ENCODE data around the gene ARHGAP33.

The ARHGAP33 gene

DNA sequence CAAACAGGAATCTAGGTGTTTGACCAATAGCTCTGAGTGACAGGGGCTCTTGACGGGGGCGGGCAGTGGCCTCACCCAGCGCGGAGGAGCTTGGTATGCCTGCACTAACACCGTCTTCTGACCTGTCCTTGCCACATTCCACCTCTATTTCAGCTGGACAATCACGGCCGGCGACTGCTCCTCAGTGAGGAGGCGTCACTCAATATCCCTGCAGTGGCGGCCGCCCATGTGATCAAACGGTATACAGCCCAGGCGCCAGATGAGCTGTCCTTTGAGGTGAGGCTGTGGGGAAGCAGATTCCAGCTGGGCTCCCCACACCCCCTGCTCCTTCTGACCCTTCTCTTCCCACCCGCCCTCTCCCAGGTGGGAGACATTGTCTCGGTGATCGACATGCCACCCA lies 4.7 kb downstream of the ARHGAP33 start:
- H3K9me3 Mint-ChIP-seq = no peaks in the 10 kb centered on the region
- peaks cover 2% of the 10 kb centered on the region for H3K36me3 Mint-ChIP-seq
- H3K4me3 Mint-ChIP-seq = no peak overlapping the region
- peaks cover 6% of the 10 kb centered on the region for H3K4me1 Mint-ChIP-seq
- no peak overlapping the region for H3K27ac Mint-ChIP-seq
- H3K27me3 Mint-ChIP-seq = no peaks in the 10 kb centered on the region

DNA sequence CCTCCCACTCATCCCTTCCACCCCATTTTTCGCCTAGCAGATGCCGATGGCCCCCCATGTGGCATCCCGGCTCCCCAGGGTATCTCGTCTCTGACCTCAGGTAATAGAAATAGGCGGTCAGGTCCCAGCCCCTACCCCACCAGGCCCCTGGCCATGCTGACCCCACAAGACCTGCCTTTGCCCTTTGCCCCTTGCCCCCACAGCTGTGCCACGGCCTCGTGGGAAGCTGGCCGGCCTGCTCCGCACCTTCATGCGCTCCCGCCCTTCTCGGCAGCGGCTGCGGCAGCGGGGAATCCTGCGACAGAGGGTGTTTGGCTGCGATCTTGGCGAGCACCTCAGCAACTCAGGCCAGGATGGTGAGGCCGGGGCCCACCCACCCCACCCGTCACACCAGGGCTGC lies 5.4 kb downstream of the ARHGAP33 start:
- Mint-ChIP-seq H3K27ac (no peak overlapping the region), H3K9me3 (no peaks in the 10 kb centered on the region), H3K4me3 (no peak overlapping the region), H3K36me3 (peaks cover 2% of the 10 kb centered on the region), H3K4me1 (peaks cover 4% of the 10 kb centered on the region), H3K27me3 (no peaks in the 10 kb centered on the region)

DNA sequence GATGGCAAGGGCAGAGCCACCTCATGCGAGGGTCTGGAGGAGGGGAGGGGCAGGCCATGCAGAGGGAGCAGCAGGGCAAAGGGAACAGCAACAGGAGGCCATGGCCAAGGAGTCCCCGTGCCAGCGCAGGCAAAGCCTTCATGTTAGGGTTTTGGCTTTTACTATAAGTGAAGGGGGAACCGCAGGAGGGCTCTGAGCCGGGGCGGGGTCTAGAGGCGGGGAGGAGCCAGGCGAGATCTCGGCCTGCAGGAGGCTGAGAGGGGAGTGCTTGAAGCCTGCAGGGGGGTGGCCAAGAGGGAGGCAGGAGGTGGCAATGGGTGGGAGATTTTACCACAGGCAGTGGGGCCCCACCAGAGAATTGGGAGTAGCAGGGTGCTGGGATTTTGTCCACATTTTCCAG lies 6.3 kb downstream of the ARHGAP33 start:
- H3K9me3 Mint-ChIP-seq = no peaks in the 10 kb centered on the region
- no peaks in the 10 kb centered on the region for H3K27me3 Mint-ChIP-seq
- peaks cover 2% of the 10 kb centered on the region for H3K36me3 Mint-ChIP-seq
- peaks cover 4% of the 10 kb centered on the region for H3K4me1 Mint-ChIP-seq
- H3K27ac Mint-ChIP-seq = no peak overlapping the region
- no peak overlapping the region for H3K4me3 Mint-ChIP-seq

DNA sequence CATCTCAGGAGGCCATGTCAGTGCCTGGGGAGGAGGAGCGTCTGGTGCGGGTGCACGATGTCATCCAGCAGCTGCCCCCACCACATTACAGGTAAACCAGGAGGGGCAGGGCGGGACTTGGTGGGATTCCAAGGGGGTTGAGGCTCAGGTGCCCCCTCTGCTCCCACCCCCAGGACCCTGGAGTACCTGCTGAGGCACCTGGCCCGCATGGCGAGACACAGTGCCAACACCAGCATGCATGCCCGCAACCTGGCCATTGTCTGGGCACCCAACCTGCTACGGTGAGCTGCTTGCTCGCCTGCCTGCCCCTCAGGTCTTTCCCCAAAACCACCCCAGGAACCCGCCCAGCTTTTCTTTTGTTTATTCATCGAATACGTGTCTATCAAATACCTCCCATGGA lies 7.2 kb downstream of the ARHGAP33 start:
- Mint-ChIP-seq H3K9me3 (no peaks in the 10 kb centered on the region), H3K36me3 (peaks cover 2% of the 10 kb centered on the region), H3K4me1 (no peaks in the 10 kb centered on the region), H3K4me3 (no peak overlapping the region), H3K27ac (no peak overlapping the region), H3K27me3 (no peaks in the 10 kb centered on the region)

DNA sequence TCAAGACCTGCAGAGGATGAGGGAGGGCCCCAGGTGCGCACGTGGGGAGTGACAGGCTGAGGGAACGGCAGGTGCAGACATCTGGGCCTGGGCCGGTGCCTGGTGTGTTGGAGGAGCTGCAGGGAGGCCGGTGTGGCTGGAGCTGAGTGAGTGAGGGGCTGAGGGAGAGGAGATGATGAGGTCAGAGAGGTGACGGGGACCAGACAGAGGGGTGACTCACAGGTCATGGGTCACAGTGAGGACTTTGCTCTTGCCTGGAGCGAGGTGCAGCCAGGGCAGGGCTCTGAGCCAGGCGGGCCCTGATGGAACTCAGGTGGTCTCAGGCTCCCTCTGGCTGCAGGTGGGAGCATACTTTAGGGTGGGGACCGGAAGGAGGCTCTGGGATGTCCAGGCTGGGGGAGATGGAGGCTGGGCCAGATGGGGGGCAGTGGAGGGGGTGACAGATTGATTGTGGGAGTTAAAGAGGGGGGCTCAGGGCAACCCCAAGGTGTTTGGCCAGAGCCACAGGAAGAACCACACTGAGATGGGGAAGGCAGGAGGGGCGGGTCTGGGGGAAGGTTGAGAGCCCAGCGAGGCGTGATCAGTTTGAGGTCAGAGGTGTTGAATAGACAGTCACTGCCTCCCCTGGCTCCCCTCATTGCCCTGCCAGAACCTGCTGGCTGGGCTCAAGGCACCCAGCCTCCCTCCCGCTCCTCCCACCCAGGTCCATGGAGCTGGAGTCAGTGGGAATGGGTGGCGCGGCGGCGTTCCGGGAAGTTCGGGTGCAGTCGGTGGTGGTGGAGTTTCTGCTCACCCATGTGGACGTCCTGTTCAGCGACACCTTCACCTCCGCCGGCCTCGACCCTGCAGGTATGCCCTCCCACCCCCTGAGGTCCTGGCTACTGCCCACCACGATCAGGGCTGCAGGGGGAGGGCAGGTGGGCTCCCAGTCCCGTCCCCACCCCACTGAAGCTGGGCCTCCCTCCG lies 8.4 kb downstream of the ARHGAP33 start:
- Mint-ChIP-seq H3K27me3 (no peaks in the 10 kb centered on the region), H3K27ac (no peak overlapping the region), H3K4me3 (no peak overlapping the region), H3K4me1 (no peaks in the 10 kb centered on the region), H3K9me3 (no peaks in the 10 kb centered on the region), H3K36me3 (peaks cover 2% of the 10 kb centered on the region)

DNA sequence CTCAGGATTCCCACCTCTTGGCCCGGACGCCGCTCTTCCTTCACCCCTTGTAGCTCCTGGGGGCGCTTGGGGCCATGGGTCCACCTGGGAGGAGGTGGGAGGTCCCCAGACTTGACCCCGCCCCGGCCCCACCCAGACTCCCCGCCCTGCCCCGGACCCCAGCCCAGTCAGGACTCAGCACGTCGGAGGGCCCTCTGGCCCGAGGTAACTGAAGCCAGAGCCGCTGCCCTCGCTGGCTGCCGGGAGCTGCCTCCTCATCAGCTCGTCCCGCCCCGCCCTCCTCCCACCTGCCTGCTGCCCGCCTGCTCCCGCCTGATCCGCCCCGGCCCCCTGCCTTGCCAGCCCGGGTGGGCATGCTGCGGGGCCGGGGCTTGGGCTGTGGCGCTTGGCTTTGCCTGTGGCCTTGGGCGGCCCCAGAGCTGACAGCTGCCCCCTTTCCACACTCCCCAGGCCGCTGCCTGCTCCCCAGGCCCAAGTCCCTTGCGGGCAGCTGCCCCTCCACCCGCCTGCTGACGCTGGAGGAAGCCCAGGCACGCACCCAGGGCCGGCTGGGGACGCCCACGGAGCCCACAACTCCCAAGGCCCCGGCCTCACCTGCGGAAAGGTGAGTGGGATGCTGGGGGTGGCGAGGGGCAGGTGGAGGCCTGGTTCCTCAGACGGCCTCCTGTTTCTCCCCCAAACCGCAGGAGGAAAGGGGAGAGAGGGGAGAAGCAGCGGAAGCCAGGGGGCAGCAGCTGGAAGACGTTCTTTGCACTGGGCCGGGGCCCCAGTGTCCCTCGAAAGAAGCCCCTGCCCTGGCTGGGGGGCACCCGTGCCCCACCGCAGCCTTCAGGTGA lies 9.4 kb downstream of the ARHGAP33 start:
- peaks cover 2% of the 10 kb centered on the region for H3K36me3 Mint-ChIP-seq
- no peaks in the 10 kb centered on the region for H3K4me1 Mint-ChIP-seq
- no peak overlapping the region for H3K27ac Mint-ChIP-seq
- H3K4me3 Mint-ChIP-seq = no peak overlapping the region
- H3K9me3 Mint-ChIP-seq = no peaks in the 10 kb centered on the region
- no peaks in the 10 kb centered on the region for H3K27me3 Mint-ChIP-seq

DNA sequence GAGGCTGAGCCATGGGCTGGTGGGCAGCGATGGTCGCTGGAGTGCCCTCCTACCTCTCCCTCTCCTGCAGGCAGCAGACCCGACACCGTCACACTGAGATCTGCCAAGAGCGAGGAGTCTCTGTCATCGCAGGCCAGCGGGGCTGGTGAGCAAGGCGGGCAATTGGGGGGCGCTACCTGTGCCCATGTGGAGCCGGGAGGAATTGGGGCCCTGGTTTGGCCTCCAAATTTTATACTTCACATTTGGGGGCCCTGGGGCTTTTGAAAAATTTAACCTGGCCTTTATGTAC lies 9.9 kb downstream of the ARHGAP33 start:
- Mint-ChIP-seq H3K4me1 (no peaks in the 10 kb centered on the region), H3K27me3 (no peaks in the 10 kb centered on the region), H3K36me3 (peaks cover 2% of the 10 kb centered on the region), H3K9me3 (no peaks in the 10 kb centered on the region), H3K4me3 (no peak overlapping the region), H3K27ac (no peak overlapping the region)

DNA sequence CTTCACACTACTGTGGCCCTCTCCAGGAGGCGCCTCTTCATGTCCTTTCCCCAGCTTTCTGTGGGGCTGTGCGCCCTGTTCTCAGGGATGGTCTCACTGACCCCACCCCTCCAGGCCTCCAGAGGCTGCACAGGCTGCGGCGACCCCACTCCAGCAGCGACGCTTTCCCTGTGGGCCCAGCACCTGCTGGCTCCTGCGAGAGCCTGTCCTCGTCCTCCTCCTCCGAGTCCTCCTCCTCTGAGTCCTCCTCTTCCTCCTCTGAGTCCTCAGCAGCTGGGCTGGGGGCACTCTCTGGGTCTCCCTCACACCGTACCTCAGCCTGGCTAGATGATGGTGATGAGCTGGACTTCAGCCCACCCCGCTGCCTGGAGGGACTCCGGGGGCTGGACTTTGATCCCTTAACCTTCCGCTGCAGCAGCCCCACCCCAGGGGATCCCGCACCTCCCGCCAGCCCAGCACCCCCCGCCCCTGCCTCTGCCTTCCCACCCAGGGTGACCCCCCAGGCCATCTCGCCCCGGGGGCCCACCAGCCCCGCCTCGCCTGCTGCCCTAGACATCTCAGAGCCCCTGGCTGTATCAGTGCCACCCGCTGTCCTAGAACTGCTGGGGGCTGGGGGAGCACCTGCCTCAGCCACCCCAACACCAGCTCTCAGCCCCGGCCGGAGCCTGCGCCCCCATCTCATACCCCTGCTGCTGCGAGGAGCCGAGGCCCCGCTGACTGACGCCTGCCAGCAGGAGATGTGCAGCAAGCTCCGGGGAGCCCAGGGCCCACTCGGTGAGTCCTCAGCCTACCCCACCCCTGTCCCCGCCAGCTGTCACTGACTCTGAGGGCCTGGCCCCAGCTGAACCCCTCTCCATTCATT lies 11.2 kb downstream of the ARHGAP33 start:
- H3K9me3 Mint-ChIP-seq = no peaks in the 10 kb centered on the region
- H3K4me1 Mint-ChIP-seq = no peaks in the 10 kb centered on the region
- H3K4me3 Mint-ChIP-seq = no peak overlapping the region
- no peaks in the 10 kb centered on the region for H3K27me3 Mint-ChIP-seq
- H3K27ac Mint-ChIP-seq = no peak overlapping the region
- peaks cover 2% of the 10 kb centered on the region for H3K36me3 Mint-ChIP-seq

DNA sequence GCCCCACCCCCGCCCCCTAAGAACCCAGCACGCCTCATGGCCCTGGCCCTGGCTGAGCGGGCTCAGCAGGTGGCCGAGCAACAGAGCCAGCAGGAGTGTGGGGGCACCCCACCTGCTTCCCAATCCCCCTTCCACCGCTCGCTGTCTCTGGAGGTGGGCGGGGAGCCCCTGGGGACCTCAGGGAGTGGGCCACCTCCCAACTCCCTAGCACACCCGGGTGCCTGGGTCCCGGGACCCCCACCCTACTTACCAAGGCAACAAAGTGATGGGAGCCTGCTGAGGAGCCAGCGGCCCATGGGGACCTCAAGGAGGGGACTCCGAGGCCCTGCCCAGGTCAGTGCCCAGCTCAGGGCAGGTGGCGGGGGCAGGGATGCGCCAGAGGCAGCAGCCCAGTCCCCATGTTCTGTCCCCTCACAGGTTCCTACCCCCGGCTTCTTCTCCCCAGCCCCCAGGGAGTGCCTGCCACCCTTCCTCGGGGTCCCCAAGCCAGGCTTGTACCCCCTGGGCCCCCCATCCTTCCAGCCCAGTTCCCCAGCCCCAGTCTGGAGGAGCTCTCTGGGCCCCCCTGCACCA lies 11.9 kb downstream of the ARHGAP33 start:
- Mint-ChIP-seq H3K4me3 (no peak overlapping the region), H3K36me3 (peaks cover 2% of the 10 kb centered on the region), H3K9me3 (no peaks in the 10 kb centered on the region), H3K27me3 (no peaks in the 10 kb centered on the region), H3K27ac (no peak overlapping the region), H3K4me1 (no peaks in the 10 kb centered on the region)

DNA sequence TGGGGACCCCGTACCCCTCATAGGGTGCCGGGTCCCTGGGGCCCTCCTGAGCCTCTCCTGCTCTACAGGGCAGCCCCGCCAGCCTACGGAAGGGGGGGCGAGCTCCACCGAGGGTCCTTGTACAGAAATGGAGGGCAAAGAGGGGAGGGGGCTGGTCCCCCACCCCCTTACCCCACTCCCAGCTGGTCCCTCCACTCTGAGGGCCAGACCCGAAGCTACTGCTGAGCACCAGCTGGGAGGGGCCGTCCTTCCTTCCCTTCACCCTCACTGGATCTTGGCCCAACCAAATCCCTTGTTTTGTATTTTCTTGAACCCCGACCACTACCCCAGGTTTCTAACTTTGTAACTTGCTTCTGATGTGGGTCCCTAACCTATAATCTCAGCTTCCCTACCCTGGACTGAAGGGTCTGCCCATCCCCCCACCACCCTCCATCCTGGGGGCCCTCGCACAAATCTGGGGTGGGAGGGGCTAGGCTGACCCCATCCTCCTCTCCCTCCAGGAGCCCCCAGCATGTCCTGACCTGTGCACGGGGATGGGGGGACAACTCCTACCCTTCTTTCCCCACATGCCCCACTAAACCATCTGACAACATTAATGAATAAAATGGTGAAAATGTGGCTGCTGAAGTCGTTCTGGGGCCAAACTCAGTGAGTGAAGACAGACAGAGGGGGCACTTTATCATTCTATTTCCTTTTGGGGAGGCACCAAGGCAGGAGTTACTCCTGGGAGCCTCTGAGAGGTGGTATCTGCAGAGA lies 13.0 kb downstream of the ARHGAP33 start:
- H3K27ac Mint-ChIP-seq = no peak overlapping the region
- H3K4me1 Mint-ChIP-seq = no peaks in the 10 kb centered on the region
- no peaks in the 10 kb centered on the region for H3K9me3 Mint-ChIP-seq
- no peak overlapping the region for H3K4me3 Mint-ChIP-seq
- no peaks in the 10 kb centered on the region for H3K36me3 Mint-ChIP-seq
- no peaks in the 10 kb centered on the region for H3K27me3 Mint-ChIP-seq

DNA sequence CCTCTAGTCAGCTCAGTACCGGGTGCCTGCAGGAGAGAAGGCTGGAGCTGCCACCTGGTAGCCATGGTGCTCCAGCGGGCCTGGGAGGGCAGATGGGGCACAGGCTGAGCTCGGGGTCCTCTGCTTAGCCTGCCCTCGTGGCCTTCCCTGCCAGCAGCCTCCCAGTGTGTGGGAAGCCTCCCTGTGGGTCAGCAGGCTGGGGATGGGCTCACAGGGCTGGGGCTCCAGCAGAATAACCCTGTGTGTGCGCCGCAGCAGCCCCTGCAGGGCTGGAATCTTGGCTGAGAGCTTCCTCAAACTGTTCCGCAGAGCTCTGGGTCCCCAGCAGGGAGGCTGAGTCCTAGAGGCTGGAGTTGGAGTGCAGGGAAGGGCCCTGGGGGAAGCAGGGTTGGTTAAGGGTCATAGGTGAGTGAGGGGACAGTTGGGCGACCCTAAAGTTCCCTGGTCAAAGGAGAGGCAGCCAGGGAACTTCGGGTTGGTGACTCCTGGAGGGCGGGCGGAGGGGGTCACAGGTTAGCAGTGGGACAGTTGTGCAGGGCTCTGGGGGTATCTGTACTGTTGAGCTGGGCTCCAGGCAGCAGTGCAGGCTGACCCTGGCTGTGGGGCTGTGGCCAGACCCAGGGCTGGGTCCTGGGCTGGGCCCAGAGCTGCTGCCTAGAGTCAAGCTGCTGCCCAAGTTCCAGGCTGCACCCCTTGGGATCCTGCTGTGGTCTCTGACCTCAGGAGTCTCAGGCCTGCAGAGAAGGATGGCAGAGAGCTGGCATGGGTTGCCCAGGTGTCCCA lies 14.0 kb downstream of the ARHGAP33 start:
- H3K27me3 Mint-ChIP-seq = no peaks in the 10 kb centered on the region
- H3K27ac Mint-ChIP-seq = no peak overlapping the region
- H3K4me3 Mint-ChIP-seq = no peak overlapping the region
- no peaks in the 10 kb centered on the region for H3K4me1 Mint-ChIP-seq
- no peaks in the 10 kb centered on the region for H3K9me3 Mint-ChIP-seq
- no peaks in the 10 kb centered on the region for H3K36me3 Mint-ChIP-seq

DNA sequence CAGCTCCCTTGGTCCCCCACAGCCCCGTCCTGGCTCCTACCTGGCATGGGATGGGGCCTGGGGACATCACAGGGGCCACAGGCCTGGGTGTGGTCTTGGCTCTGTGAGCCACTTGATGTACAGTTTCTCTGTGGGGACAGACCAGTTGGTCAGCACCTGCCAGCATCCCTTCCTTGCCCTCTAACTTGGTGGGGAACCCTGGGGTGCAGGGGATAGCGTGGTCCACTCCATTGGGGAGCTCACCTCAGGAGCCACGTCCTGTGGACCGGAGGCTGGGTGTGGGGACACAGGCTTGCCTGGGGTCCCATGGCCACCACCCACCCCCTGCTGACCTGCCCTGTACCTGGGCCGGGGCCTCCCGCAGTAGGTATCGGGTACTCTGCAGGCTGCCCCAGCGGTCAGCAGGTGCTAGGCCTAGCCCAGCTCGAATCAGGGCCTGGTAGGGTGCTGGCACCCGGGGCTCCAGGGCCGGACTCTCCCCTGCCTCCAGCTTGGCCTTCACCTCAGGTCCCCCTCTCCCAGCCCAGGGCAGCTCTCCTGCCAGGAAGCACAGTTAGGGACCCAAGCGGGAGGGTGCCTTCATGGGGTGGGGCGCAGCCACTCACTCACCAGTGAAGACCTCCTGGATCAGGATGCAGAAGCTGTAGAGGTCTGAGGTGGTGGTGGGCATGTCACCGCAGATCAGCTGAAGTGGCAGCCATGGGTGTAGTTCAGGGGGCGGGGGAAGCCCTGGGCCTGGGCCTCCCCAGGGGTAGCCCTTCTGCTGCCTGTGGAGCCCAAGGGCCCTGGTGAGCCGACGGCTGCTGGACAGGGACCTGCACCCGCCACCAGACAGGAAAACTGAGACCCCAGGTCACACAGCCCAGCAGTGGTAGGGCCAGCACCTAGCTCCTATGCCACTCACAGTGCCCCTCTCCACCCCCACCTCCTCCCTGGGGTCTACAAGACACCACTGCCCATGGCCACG lies 14.9 kb downstream of the ARHGAP33 start:
- no peaks in the 10 kb centered on the region for H3K9me3 Mint-ChIP-seq
- H3K27ac Mint-ChIP-seq = no peak overlapping the region
- H3K4me3 Mint-ChIP-seq = no peak overlapping the region
- H3K36me3 Mint-ChIP-seq = no peaks in the 10 kb centered on the region
- no peaks in the 10 kb centered on the region for H3K4me1 Mint-ChIP-seq
- H3K27me3 Mint-ChIP-seq = no peaks in the 10 kb centered on the region
